Testis (tissue), 2 donors: Measurements from ENCODE around the gene CTBP1.

Experiments used
- POLR2A ChIP-seq: fragments of 450-650 bp; IDR thresholded peaks from one replicate; pipeline ENCODE4 v1.6.1; 2017; ENCODE audit warnings: antibody characterized with exemption, mild to moderate bottlenecking, moderate library complexity
- TF ChIP-seq, protein P1 (sequence below), 3 experiments: fragments of 450-650 bp in 2 of 3; fragments of 200-600 bp in 1 of 3; sonication (generic) in 1 of 3; IDR thresholded peaks; one replicate each; pipeline ENCODE4 v1.5.1; 2016 to 2019; ENCODE audit warnings: antibody characterized with exemption in 3 of 3, mild to moderate bottlenecking in 2 of 3, moderate library complexity in 1 of 3

DNA sequence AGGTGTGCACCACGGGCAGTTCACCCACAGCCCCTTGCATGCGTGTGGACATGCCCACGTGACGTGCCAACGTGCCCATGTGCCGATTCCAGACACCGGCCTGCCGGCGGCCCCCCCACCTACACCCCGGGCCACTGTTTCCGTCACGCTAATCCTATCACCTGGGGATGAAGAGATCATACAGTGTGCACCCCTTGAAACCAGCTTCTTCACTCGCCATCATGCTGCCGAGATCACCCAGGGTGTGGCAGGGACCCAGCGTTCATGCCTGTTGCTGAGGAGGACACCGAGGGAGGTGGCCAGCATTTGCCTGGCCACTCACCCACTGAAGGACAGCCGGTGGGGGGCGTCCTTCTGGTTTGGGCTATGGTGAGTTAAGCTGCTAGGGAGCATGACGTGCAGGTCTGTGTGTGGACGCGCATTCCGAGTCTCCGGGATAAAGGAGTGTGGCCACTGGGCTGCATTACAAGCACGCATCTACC lies 14.1 kb downstream of the CTBP1 start:
- TF ChIP-seq, protein P1, sequence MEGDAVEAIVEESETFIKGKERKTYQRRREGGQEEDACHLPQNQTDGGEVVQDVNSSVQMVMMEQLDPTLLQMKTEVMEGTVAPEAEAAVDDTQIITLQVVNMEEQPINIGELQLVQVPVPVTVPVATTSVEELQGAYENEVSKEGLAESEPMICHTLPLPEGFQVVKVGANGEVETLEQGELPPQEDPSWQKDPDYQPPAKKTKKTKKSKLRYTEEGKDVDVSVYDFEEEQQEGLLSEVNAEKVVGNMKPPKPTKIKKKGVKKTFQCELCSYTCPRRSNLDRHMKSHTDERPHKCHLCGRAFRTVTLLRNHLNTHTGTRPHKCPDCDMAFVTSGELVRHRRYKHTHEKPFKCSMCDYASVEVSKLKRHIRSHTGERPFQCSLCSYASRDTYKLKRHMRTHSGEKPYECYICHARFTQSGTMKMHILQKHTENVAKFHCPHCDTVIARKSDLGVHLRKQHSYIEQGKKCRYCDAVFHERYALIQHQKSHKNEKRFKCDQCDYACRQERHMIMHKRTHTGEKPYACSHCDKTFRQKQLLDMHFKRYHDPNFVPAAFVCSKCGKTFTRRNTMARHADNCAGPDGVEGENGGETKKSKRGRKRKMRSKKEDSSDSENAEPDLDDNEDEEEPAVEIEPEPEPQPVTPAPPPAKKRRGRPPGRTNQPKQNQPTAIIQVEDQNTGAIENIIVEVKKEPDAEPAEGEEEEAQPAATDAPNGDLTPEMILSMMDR (IDR thresholded peaks at IDR 0.05), result no peak
- TF ChIP-seq POLR2A, result no peak
